PC-3 (cell line): ENCODE measurements around the gene MEI1.

Experiments
- EZH2 ChIP-seq: fragments of 300-600 bp; sonication (generic); IDR thresholded peaks from one replicate; pipeline ENCODE4 v1.6.1; 2017; ENCODE audit warnings: antibody characterized with exemption, mild to moderate bottlenecking, low read length; ENCODE audit not compliant: unreplicated experiment
- TF ChIP-seq, protein P1 (sequence below): fragments of 300-600 bp; sonication (generic); conservative IDR thresholded peaks from 2 replicates; pipeline ENCODE4 v1.5.1; 2017; ENCODE audit warnings: antibody characterized with exemption, low read depth, mild to moderate bottlenecking, low read length

DNA sequence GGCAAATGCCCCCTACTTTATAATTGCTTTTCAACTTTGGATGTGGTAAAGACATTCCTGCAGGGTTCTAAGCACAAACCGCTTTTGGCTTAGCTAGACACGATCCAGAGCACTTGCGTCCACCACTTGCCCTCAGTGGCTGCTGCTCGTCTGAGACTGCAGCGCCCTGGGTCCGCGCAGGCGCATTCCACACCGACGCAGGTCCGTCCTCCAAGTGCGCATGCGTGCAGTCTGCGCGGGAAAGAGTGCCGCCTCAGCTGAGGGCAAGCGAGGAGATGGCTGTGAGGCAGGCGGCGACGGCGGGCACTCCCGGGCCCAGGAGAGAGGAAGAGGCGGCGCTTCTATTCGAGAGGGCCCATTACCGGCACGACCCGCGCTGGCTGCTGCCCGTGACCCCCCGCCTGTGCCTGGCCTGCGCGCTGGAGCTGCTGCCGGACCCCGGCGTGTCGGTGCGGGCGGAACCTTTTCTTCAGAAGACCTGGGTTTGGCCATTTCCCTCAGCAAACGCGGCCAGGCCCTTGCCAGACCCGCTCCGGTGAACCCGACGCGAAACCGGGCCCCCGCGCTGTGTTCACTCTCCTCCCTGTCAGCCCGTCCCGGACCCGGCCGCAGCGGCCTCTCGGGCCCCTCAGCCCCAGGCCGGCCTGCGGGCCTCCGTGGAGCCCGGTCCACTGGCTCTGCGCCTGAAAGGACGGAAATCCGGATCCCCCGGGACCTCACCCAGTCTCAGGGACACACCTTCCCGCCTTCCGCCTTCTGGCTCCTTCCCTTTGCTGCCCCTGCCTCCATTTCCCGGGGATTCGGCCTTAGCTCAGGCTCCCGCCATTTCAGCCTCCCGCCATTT is at the start of gene MEI1:
- TF ChIP-seq EZH2, result no peak
- TF ChIP-seq, protein P1, sequence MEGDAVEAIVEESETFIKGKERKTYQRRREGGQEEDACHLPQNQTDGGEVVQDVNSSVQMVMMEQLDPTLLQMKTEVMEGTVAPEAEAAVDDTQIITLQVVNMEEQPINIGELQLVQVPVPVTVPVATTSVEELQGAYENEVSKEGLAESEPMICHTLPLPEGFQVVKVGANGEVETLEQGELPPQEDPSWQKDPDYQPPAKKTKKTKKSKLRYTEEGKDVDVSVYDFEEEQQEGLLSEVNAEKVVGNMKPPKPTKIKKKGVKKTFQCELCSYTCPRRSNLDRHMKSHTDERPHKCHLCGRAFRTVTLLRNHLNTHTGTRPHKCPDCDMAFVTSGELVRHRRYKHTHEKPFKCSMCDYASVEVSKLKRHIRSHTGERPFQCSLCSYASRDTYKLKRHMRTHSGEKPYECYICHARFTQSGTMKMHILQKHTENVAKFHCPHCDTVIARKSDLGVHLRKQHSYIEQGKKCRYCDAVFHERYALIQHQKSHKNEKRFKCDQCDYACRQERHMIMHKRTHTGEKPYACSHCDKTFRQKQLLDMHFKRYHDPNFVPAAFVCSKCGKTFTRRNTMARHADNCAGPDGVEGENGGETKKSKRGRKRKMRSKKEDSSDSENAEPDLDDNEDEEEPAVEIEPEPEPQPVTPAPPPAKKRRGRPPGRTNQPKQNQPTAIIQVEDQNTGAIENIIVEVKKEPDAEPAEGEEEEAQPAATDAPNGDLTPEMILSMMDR, result no peak
